COLO668 (cell line): Measurements from ENCODE around the gene GLT8D1.
"Not testable (repeated sequence)": the region's sequence is repeated elsewhere in the genome, so short reads cannot be mapped to it uniquely, and the experiment has no call there.

Experiments
- DNase-seq: peaks from one replicate; lab custom pipeline; 2025; ENCODE audit not compliant: unreplicated experiment; lab: John Stamatoyannopoulos, UW

The GLT8D1 gene

DNA sequence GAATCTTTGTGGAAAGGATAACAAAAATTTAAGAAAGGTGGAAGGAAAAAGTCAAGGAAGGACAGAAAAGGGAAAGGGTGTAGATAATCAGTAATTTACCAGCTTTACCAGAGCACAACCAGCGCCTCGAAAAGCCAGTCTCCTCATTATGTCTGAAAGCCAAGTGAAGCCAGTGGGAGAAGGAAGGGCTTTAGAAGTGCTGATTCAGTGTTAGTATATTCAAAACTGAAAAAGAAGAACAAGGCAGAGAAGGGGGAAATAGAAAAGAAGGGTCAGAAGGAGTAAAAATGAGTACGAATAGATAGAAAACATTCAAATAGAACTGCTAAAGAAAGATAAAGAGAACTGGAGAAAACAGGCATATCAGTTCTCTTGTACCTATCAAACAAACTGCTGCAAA is 24.0 kb downstream of the GLT8D1 start:
- DNase-seq, result no peak

DNA sequence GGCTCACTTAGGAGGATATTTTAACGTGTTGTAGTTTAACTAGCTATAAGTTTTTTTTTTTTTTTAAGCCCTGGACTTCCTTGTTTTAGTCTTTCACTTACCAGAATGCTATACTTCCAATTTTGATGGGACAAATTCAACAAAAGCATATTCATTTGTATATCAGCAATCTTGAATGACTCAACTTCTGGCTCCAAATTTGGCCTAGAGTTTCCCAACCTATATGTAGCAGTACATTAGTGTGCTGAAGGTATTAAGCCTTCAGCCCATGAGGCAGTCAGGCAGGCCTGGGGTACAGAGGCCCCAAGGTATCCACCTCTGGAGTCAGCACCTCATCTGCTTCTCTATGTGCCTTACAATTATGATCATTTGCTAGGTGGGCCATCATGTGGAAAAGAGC is 25.8 kb downstream of the GLT8D1 start:
- no peak for DNase-seq

- DNase-seq, result no peak
These were observed 26.4 kb downstream of the GLT8D1 start for GRCh38 chr3:52679199-52679538.

DNA sequence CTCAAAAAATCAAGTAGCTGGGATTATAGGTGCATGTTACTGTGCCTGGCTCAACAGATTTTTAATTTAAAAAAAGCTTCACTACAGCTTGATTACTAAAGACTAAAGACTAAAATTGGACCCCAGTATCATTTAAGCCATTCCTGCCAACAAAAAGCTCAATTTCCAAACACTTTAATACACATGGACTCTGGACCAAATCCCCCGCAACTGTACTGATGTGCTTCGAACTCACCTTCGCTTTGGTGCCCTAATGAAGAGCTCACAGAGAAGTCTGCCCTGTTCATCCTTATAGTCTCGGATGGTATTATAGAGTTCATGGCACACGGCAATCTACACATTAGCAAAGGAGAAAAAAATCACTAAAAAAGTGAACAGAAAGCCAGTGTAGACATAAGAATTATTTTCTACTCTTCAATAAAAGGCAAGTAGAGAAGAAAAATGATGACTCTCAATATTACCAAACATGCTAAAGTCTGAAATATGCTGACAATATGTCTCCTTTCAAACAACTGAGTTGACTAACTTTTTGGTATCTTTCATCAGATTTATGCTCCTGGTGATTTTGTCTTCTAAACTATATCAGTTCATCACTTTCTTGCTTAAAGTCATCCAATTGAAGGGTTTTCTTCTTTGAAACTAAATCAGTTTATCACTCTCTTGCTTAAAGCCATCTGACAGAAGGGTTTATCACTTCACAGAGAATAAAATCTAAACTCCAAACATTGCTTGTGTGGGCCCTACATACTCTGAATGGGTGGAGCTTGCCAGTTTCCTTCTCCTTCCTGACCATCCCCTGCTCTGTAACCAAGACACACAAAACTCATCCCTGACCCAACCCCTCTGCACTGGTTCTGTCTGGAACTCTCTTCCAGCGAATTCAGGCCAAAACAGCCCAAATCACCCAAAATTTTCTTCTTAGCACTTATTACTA is 27.1 kb downstream of the GLT8D1 start:
- no peak for DNase-seq

GRCh38 chr3:52676201-52676600 is 29.4 kb downstream of the GLT8D1 start:
- DNase-seq, result not testable (repeated sequence)

GRCh38 chr3:52671676-52672075 is 33.9 kb downstream of the GLT8D1 start:
- DNase-seq, result no peak

- DNase-seq, result no peak
These were observed 34.7 kb downstream of the GLT8D1 start for GRCh38 chr3:52670621-52671521.

GRCh38 chr3:52663098-52663497 is 42.5 kb downstream of the GLT8D1 start:
- DNase-seq, result no peak

- DNase-seq, result no peak
These were observed 45.5 kb downstream of the GLT8D1 start for GRCh38 chr3:52660046-52660445.

DNA sequence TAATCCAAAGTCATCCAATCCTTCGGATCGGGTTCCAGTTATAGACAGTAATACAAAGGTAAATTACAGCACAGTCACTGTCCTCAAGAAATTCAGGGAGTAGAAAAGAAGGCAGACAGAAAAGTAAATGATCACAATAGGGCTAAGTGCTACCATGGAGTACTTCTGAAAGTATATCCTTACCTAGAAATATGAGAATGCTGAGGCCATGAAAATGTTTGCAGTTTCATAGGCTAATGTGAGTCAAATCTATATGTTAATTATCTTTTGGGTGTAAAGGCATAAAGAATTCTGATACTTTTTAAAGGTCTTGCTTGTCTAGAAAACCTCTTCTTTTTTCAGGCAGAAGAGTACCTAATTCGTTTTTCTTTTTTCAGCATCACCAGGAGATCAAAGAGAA is 49.7 kb downstream of the GLT8D1 start:
- no peak for DNase-seq

DNA sequence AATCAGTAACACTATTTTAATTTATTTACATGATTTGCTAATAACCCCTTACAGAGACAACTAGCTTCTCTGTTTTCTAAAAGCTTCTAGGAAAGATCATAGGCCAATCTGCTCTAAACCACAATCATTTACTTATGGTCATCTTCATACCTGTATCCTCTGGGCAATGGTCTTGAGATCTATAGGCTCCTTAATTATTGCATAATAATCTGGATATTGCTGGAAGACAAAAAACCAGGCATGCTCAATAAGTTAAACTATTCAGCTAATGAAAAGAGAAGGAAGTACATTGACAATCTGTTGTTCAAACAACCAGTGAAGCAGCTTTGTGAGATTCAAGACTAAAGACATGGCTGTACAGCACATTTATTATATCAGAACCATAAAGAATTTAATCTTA is 54.0 kb downstream of the GLT8D1 start:
- DNase-seq, result no peak

GRCh38 chr3:52650439-52650838 is 55.2 kb downstream of the GLT8D1 start:
- no peak for DNase-seq

- no peak for DNase-seq
These were observed 56.0 kb downstream of the GLT8D1 start for GRCh38 chr3:52649461-52650210.

DNA sequence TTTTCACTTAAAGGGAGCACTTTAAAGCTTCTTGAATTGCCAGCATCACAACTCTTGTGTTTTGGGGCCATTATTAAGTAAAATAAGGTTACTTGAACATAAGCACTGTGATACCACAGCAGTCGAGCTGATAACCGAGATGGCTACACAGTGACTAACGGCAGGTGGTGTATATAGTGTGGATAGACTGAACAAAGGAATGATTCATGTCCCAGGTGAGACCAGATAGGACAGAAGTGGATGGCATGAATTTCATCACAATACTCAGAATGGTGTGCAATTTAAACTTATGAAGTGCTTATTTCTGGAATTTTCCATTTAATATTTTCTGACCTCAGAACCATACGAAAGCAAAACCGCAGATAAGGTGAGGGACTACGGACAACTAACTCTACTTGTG is 60.0 kb downstream of the GLT8D1 start:
- no peak for DNase-seq
